A549 treated with AZD9567 at 1 μM for 4 hours (cell line): ENCODE results near the gene HOMER3. TPM values are rescaled to one million over a fixed set of nuclear protein-coding genes. Genes with fewer than 3 reads are reported as not detected.

ENCODE experiments used
- total RNA-seq: library from RNA; stranded (reverse); fragments of 200-300 nt; extraction: Qiagen RNA extraction; gene quantifications from 5 replicates; pipeline ENCODE4 v1.2.3, GENCODE V29; 2022; ENCODE audit not compliant: insufficient read depth

Gene HOMER3
- total RNA-seq = 27.1 to 31.2 TPM (median 27.8 TPM) in 5 replicates

GRCh38 chr19:18940769-18941627 lies at the start of gene HOMER3:
TSS of gene HOMER3 (minus strand) at chr19:18941217. CDS start at chr19:18938982, 2,235 bp downstream.

GRCh38 chr19:18919086-18919899 lies 21.7 kb downstream of the HOMER3 start, which contains the start of the genes COPE and DDX49:
TSS of gene COPE (minus strand) at chr19:18919387. CDS start at chr19:18919348, 39 bp downstream.
TSS of gene DDX49 (plus strand) at chr19:18919715. CDS start at chr19:18919742, 27 bp downstream.

GRCh38 chr19:18895824-18896341 lies 45.1 kb downstream of the HOMER3 start, which contains the start of gene CERS1:
TSS of gene CERS1 (minus strand) at chr19:18896158. CDS start at chr19:18896072, 86 bp downstream.

Other genes starting within 250 kb of the HOMER3 start
- 0.11 to 0.15 TPM (median 0.13 TPM) in 4 of 5 replicates, not detected in the other for gene COMP, start 149.9 kb downstream of the HOMER3 start, total RNA-seq
- gene UPF1, start 109.3 kb downstream of the HOMER3 start, total RNA-seq = 34.4 to 44.3 TPM (median 42.9 TPM) in 5 replicates
- 4.2 to 5.7 TPM (median 5.2 TPM) in 5 replicates for gene CERS1, start 45.1 kb downstream of the HOMER3 start, total RNA-seq
- 126 to 170 TPM (median 165 TPM) in 5 replicates for gene COPE, start 21.8 kb downstream of the HOMER3 start, total RNA-seq
- 32.3 to 51.2 TPM (median 45.0 TPM) in 5 replicates for gene DDX49, start 21.5 kb downstream of the HOMER3 start, total RNA-seq
- gene SUGP2, start 92.3 kb upstream of the HOMER3 start, total RNA-seq = 21.0 to 33.2 TPM (median 32.3 TPM) in 5 replicates
- gene ARMC6, start 92.4 kb upstream of the HOMER3 start, total RNA-seq = 25.9 to 39.3 TPM (median 27.3 TPM) in 5 replicates
- 0.85 to 1.3 TPM (median 1.1 TPM) in 4 of 5 replicates, not detected in the other for gene SLC25A42, start 122.8 kb upstream of the HOMER3 start, total RNA-seq
- 23.6 to 26.8 TPM (median 24.6 TPM) in 5 replicates for gene TMEM161A, start 197.3 kb upstream of the HOMER3 start, total RNA-seq
- 0.64 to 1.1 TPM (median 0.80 TPM) in 4 of 5 replicates, not detected in the other for gene MEF2B, start 229.0 kb upstream of the HOMER3 start, total RNA-seq